Lower lobe of right lung (tissue), 2 donors: ENCODE results near the gene HSD17B3. TPM values are rescaled to one million over a fixed set of nuclear protein-coding genes. Genes with fewer than 3 reads are reported as not detected.

ENCODE experiments used
- ATAC-seq, 2 donors: fragments of 200-7000 bp; cut with Tn5 transposase; one replicate each; pipeline ENCODE4 v1.9.1; 2020 to 2022; ENCODE audit warnings: mild to moderate bottlenecking in 2 of 2, moderate library complexity in 2 of 2
- DNase-seq: peaks from one replicate; pipeline ENCODE4 v3.0.0-alpha.2; 2020
- H3K27ac ChIP-seq: fragments of 200-600 bp; one replicate; pipeline ENCODE4 v1.8.0; 2022
- H3K27me3 ChIP-seq: fragments of 200-600 bp; one replicate; pipeline ENCODE4 v1.8.0; 2022; ENCODE audit warnings: low read depth
- H3K36me3 ChIP-seq: fragments of 200-600 bp; one replicate; pipeline ENCODE4 v1.8.0; 2022; ENCODE audit warnings: mild to moderate bottlenecking
- H3K4me1 ChIP-seq: fragments of 200-600 bp; one replicate; pipeline ENCODE4 v1.8.0; 2022
- H3K4me3 ChIP-seq: fragments of 200-600 bp; one replicate; pipeline ENCODE4 v1.8.0; 2022; ENCODE audit warnings: mild to moderate bottlenecking
- H3K9me3 ChIP-seq: fragments of 200-600 bp; one replicate; pipeline ENCODE4 v1.8.0; 2022
- intact Hi-C: fragments of 100-400 bp; cut with DNase I; formaldehyde crosslinking; loops from one replicate; pipeline ENCODE4 v1.11.0; 2022
- total RNA-seq: library from RNA; stranded (reverse); fragmentation: NEBNext Ultra II Directional; extraction: Animal tissue kit (Norgen Biotek cat#: 25700); gene quantifications from one replicate; pipeline ENCODE4 v1.2.1, GENCODE V29; 2021
- TF ChIP-seq, protein P1 (sequence below): fragments of 200-600 bp; IDR thresholded peaks from one replicate; pipeline ENCODE4 v1.8.0; 2022; ENCODE audit warnings: antibody characterized with exemption, mild to moderate bottlenecking
- donor health status: DM: no; HTN: yes; CAD: no; lungs with severe emphysema.

Gene HSD17B3
- total RNA-seq, 1 donor from 2014 or later = 1.1 TPM

DNA sequence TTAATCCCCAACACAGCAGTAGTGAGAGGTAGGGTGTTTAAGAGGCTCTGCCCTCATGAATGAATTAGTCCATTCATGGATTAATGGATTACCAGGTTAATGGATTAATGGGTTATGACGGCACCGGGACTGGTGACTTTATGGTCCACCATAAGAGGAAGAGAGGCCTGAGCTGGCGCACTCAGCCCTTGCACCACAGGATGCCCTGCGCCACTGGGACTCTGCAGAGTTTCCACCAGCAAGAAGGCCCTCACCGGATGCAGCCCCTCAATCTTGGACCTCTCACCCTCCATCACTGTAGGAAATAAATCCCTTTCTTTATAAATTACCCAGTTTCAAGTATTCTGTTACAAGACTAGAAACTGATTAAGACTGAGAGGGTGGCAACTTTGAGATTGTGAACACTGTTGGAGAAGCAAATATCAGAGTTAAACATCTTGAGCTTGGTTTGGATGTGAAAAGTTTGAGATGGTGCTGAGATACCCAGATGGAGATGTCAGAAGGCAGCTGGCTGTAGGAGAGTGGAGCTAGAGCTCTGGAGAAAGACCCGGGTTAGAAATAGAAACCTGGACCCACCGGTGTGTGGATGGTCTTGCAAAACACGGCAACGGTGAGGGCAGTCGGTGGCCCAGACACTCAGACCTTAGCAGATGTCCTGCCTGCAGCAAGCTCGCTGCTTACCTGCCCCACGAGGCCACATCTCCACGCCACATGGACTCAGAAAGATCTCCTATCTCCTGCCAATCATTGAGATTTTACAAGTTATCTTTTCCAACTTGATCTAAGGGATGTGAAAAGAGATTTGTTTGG lies 98.8 kb downstream of the HSD17B3 start:
- Histone ChIP-seq H3K4me3 (no peak overlapping the region), H3K36me3 (no peaks in the 10 kb centered on the region), H3K27me3 (no peaks in the 10 kb centered on the region), H3K9me3 (no peaks in the 10 kb centered on the region), H3K27ac (no peak overlapping the region), H3K4me1 (no peaks in the 10 kb centered on the region)
- TF ChIP-seq, protein P1, sequence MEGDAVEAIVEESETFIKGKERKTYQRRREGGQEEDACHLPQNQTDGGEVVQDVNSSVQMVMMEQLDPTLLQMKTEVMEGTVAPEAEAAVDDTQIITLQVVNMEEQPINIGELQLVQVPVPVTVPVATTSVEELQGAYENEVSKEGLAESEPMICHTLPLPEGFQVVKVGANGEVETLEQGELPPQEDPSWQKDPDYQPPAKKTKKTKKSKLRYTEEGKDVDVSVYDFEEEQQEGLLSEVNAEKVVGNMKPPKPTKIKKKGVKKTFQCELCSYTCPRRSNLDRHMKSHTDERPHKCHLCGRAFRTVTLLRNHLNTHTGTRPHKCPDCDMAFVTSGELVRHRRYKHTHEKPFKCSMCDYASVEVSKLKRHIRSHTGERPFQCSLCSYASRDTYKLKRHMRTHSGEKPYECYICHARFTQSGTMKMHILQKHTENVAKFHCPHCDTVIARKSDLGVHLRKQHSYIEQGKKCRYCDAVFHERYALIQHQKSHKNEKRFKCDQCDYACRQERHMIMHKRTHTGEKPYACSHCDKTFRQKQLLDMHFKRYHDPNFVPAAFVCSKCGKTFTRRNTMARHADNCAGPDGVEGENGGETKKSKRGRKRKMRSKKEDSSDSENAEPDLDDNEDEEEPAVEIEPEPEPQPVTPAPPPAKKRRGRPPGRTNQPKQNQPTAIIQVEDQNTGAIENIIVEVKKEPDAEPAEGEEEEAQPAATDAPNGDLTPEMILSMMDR = no peak
- DNase-seq (no peak), ATAC-seq (no peak)
- intact Hi-C loops = no loop called here

DNA sequence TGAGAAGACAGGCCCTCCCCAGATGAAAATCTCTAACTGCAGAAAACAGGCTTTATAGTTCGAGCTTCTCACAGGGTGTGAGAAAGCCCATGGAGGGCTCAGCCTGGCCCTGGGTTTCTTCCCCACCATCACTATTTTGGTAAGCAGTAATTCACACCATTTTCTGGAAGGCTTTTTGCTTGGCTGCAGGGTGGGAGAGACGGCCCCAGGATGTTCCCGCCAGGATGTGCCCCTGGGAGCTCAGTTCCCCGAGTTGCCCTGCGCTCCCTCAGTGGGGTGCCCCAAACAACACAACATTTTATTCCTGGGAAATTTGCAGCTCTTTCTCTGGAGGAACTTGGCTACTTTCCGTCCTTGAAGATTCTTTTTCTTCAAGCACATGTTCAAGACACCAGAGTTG lies 100.8 kb downstream of the HSD17B3 start:
- H3K4me3 ChIP-seq = no peak overlapping the region
- ATAC-seq = no peak
- no peaks in the 10 kb centered on the region for H3K27me3 ChIP-seq
- H3K27ac ChIP-seq = no peak overlapping the region
- TF ChIP-seq, protein P1 = no peak
- H3K4me1 ChIP-seq = no peaks in the 10 kb centered on the region
- no peaks in the 10 kb centered on the region for H3K9me3 ChIP-seq
- no peaks in the 10 kb centered on the region for H3K36me3 ChIP-seq
- intact Hi-C loops = no loop called here
- DNase-seq = no peak

DNA sequence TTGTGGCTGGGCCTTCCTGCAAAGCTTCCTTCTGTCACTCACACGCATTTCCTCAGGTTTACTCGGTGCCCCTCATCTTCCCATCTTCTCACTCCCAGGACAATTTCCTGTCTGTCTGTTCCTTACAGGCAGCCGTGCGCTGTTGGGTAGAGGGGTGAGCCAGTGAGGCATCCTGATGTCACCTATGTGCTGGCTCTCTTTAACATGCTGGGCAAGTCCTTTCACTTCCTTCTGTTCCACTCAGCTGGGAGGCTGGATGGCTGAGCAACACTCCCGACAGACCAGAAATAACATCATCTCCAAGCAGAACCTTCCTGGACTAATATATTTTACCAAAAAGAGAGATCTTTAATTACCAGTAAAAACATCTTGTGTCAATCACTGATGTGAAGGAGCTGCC lies 103.0 kb downstream of the HSD17B3 start:
- DNase-seq (no peak), ATAC-seq (no peak)
- Histone ChIP-seq H3K9me3 (no peaks in the 10 kb centered on the region), H3K4me3 (no peak overlapping the region), H3K27me3 (no peaks in the 10 kb centered on the region), H3K4me1 (no peaks in the 10 kb centered on the region), H3K36me3 (no peaks in the 10 kb centered on the region), H3K27ac (no peak overlapping the region)
- intact Hi-C loops = no loop called here
- TF ChIP-seq, protein P1 = no peak

DNA sequence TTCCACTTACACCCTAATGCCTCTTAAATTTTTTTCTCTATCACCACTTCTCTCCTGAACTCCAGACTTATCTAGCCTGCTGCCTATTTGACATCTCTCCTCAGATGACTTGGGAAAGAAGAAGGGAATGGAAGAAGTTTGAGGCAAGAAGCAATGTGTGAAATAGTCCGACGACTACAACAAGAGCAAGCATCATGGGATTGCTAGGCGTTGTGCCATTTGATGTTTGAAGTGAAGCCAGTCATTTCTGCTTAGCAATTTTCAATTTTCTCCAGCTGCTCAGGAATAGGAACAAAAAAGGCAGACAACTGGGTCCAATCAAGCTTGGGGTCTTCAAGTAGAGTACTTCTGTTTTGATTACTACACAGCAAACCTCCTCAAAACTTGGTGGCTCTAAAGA lies 106.4 kb downstream of the HSD17B3 start:
- TF ChIP-seq, protein P1 = no peak
- Histone ChIP-seq H3K27me3 (no peaks in the 10 kb centered on the region), H3K4me1 (no peaks in the 10 kb centered on the region), H3K27ac (no peak overlapping the region), H3K9me3 (peaks cover 4% of the 10 kb centered on the region), H3K36me3 (no peaks in the 10 kb centered on the region), H3K4me3 (no peak overlapping the region)
- DNase-seq (no peak), ATAC-seq (no peak)
- intact Hi-C loops = no loop called here

DNA sequence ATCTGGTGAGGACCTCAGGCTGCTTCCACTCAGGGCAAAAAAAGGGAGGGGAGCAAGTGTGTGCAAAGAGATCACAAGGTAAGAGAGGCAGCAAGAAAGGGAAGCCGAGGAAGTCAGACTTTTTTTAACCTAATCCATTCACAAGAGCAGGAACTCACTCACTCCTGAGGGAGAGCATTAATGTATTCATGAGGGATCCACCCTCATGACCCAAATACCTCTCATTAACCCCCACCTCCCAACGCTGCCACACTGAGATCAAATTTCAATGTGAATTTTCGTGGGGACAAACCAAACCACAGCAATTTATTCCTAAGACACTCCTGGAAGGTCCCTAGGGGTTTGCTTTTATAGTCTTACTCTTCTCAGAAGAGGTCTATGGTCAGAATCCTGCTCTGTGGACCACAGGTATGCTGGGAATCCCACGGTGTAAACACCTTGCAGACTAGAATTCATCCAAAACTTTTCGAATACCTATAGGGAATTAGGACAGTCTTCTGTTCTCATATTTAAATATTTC lies 108.7 kb downstream of the HSD17B3 start:
- H3K4me1 ChIP-seq = no peaks in the 10 kb centered on the region
- peaks cover 15% of the 10 kb centered on the region for H3K9me3 ChIP-seq
- TF ChIP-seq, protein P1 = no peak
- H3K27me3 ChIP-seq = no peaks in the 10 kb centered on the region
- no peak for DNase-seq
- H3K36me3 ChIP-seq = no peaks in the 10 kb centered on the region
- ATAC-seq = no peak
- no peak overlapping the region for H3K27ac ChIP-seq
- H3K4me3 ChIP-seq = no peak overlapping the region
- intact Hi-C loops = no loop called here
